Coronary artery (tissue), 2 donors: ENCODE results near the gene NTM.

Experiments used
- DNase-seq: peaks from one replicate; pipeline ENCODE4 v3.0.0-alpha.2; 2017; ENCODE audit warnings: low spot score
- H3K27ac ChIP-seq, 2 donors: fragments of 200-600 bp; sonication (generic); one replicate each; pipeline ENCODE4 v1.5.1; 2016 to 2019
- H3K4me3 ChIP-seq: fragments of 200-600 bp; sonication (generic); 2 replicates; pipeline ENCODE4 v1.5.1; 2016; ENCODE audit warnings: mild to moderate bottlenecking, moderate library complexity
- CTCF ChIP-seq: fragments of 200-600 bp; sonication (generic); IDR thresholded peaks from one replicate; pipeline ENCODE4 v1.5.1; 2019; ENCODE audit warnings: antibody characterized with exemption

Gene NTM

GRCh38 chr11:131886201-131886600 is 515.8 kb downstream of the NTM start:
- no peak for TF ChIP-seq CTCF
- Histone ChIP-seq H3K4me3 (no peak overlapping the region), H3K27ac (no peak overlapping the region)
- DNase-seq: no peak

GRCh38 chr11:131888230-131888855 is 517.9 kb downstream of the NTM start:
- Histone ChIP-seq H3K4me3 (no peak overlapping the region), H3K27ac (no peak overlapping the region)
- TF ChIP-seq CTCF: no peak
- no peak for DNase-seq

- H3K27ac ChIP-seq: no peak overlapping the region
- no peak for DNase-seq
- TF ChIP-seq CTCF: no peak
- H3K4me3 ChIP-seq: no peak overlapping the region
These were observed 518.7 kb downstream of the NTM start for GRCh38 chr11:131889146-131889577.

GRCh38 chr11:131889760-131890581 is 519.6 kb downstream of the NTM start:
- H3K27ac ChIP-seq: no peak overlapping the region
- H3K4me3 ChIP-seq: no peak overlapping the region
- no peak for TF ChIP-seq CTCF
- no peak for DNase-seq

GRCh38 chr11:131893103-131893890 is 522.9 kb downstream of the NTM start:
- no peak for TF ChIP-seq CTCF
- no peak for DNase-seq
- H3K4me3 ChIP-seq: no peak overlapping the region
- no peak overlapping the region for H3K27ac ChIP-seq

- no peak for DNase-seq
- TF ChIP-seq CTCF: no peak
- Histone ChIP-seq H3K4me3 (no peak overlapping the region), H3K27ac (no peak overlapping the region)
These were observed 523.6 kb downstream of the NTM start for GRCh38 chr11:131893988-131894387.
